SK-N-SH (cell line): ENCODE data around the gene ZFYVE21. TPM values are rescaled to one million over a fixed set of nuclear protein-coding genes. Genes with fewer than 3 reads are reported as not detected.

Source experiments
- CTCF ChIA-PET: fragments of 300-600, 350-600 bp; formaldehyde crosslinking; extraction: SDS; loops from one replicate; lab custom pipeline; 2021; lab: Yijun Ruan, JAX
- POLR2A ChIA-PET: fragments of 350-600 bp; sonication (Branson Sonifier 250); formaldehyde crosslinking; extraction: SDS; loops from one replicate; lab custom pipeline; 2020; ENCODE audit warnings: antibody characterized with exemption, inconsistent platforms; lab: Yijun Ruan, JAX
- DNase-seq: peaks from one replicate; pipeline ENCODE4 v3.0.0; 2012
- H2AFZ ChIP-seq: fragments of 200-600 bp; sonication (generic); 2 replicates; pipeline ENCODE4 v1.8.1; 2016; ENCODE audit warnings: antibody characterized with exemption, mild to moderate bottlenecking, low read depth
- H3F3A ChIP-seq: fragments of 200-600 bp; sonication (generic); replicated peaks from 2 replicates; pipeline ENCODE3; 2016; ENCODE audit warnings: antibody characterized with exemption, mild to moderate bottlenecking; ENCODE audit not compliant: insufficient read depth
- H3K27ac ChIP-seq, 2 experiments: fragments of 200-500 bp in 1 of 2; fragments of 200-600 bp in 1 of 2; sonication (Bioruptor generic) in 1 of 2; sonication (generic), shearing (Covaris generic) in 1 of 2; 2 replicates each; pipeline versions ENCODE4 v1.5.1 to v1.6.1; 2014 to 2016; ENCODE audit warnings: low read depth in 2 of 2, inconsistent platforms in 1 of 2, low read length in 1 of 2, mild to moderate bottlenecking in 1 of 2, mixed read lengths in 1 of 2
- H3K27me3 ChIP-seq: fragments of 200-600 bp; sonication (generic), shearing (Covaris generic); 2 replicates; pipeline ENCODE4 v1.6.1; 2016; ENCODE audit warnings: mixed run types; ENCODE audit not compliant: insufficient read depth
- H3K36me3 ChIP-seq, 2 experiments: fragments of 200-500 bp in 1 of 2; fragments of 200-600 bp in 1 of 2; sonication (Bioruptor generic) in 1 of 2; sonication (generic) in 1 of 2; replicated peaks in 1 of 2; 2 replicates each; pipeline versions ENCODE3 to v1.5.1; 2014 to 2016; ENCODE audit warnings: low read length in 1 of 2, mild to moderate bottlenecking in 1 of 2; ENCODE audit not compliant: insufficient read depth in 2 of 2, control insufficient read depth in 1 of 2
- H3K4me1 ChIP-seq, 2 experiments: fragments of 200-500 bp in 1 of 2; fragments of 200-600 bp in 1 of 2; sonication (Bioruptor generic) in 1 of 2; sonication (generic), shearing (Covaris generic) in 1 of 2; 2 replicates each; pipeline versions ENCODE4 v1.5.1 to v1.6.1; 2014 to 2016; ENCODE audit warnings: low read depth in 1 of 2, low read length in 1 of 2, mixed run types in 1 of 2; ENCODE audit not compliant: insufficient read depth in 2 of 2, control insufficient read depth in 1 of 2
- H3K4me2 ChIP-seq: fragments of 200-600 bp; sonication (generic), shearing (Covaris generic); 2 replicates; pipeline ENCODE4 v1.6.1; 2017; ENCODE audit warnings: mixed run types
- H3K4me3 ChIP-seq, 2 experiments: fragments of 200-500 bp in 1 of 2; fragments of 200-600 bp in 1 of 2; sonication (Bioruptor generic) in 1 of 2; sonication (generic), shearing (Covaris generic) in 1 of 2; 2 replicates each; pipeline versions ENCODE4 v1.5.1 to v1.8.1; 2014 to 2016; ENCODE audit warnings: low read depth in 2 of 2, inconsistent platforms in 1 of 2, low read length in 1 of 2, mild to moderate bottlenecking in 1 of 2, mixed read lengths in 1 of 2, moderate library complexity in 1 of 2
- H3K79me2 ChIP-seq: fragments of 200-600 bp; sonication (generic); 2 replicates; pipeline ENCODE4 v1.8.1; 2017; ENCODE audit warnings: mild to moderate bottlenecking; ENCODE audit not compliant: insufficient read depth
- H3K9ac ChIP-seq: fragments of 200-600 bp; sonication (generic); 2 replicates; pipeline ENCODE4 v1.6.1; 2017; ENCODE audit warnings: mixed run types
- H3K9me2 ChIP-seq: fragments of 200-600 bp; sonication (generic); 2 replicates; pipeline ENCODE4 v1.6.1; 2017; ENCODE audit warnings: mixed run types
- H3K9me3 ChIP-seq: fragments of 200-600 bp; sonication (generic); 2 replicates; pipeline ENCODE4 v1.6.1; 2017; ENCODE audit warnings: mixed run types, mild to moderate bottlenecking, moderate library complexity
- H4K20me1 ChIP-seq: fragments of 200-600 bp; sonication (generic); 2 replicates; pipeline ENCODE4 v1.6.1; 2017; ENCODE audit warnings: mild to moderate bottlenecking, mixed run types; ENCODE audit not compliant: insufficient read depth
- EZH2phosphoT487 ChIP-seq: fragments of 200-600 bp; sonication (generic); IDR thresholded peaks from 2 replicates; pipeline ENCODE4 v1.6.1; 2017; ENCODE audit warnings: low read depth, mixed run types, mild to moderate bottlenecking, antibody characterized with exemption, moderate library complexity, borderline replicate concordance
- FOSL2 ChIP-seq: IDR thresholded peaks from 2 replicates; pipeline ENCODE4 v1.4.0; 2012; ENCODE audit warnings: low read depth, mild to moderate bottlenecking, moderate library complexity, borderline replicate concordance
- FOXM1 ChIP-seq: IDR thresholded peaks from 2 replicates; pipeline ENCODE4 v1.4.0; 2012; ENCODE audit warnings: low read depth, mild to moderate bottlenecking
- GATA2 ChIP-seq: sonication (generic); formaldehyde crosslinking; IDR thresholded peaks from 2 replicates; pipeline ENCODE4 v1.5.0; 2020; ENCODE audit warnings: mild to moderate bottlenecking, missing genetic modification reagents
- JUND ChIP-seq: IDR thresholded peaks from 2 replicates; pipeline ENCODE4 v1.4.0; 2012
- NFIC ChIP-seq: IDR thresholded peaks from 2 replicates; pipeline ENCODE4 v1.4.0; 2012; ENCODE audit warnings: borderline replicate concordance
- NRF1 ChIP-seq: IDR thresholded peaks from 2 replicates; pipeline ENCODE4 v1.6.1; 2012; ENCODE audit warnings: low read depth, mild to moderate bottlenecking, low read length
- PBX3 ChIP-seq: IDR thresholded peaks from 2 replicates; pipeline ENCODE4; 2012
- POLR2AphosphoS5 ChIP-seq: IDR thresholded peaks from 2 replicates; pipeline ENCODE4 v1.6.1; 2012; ENCODE audit warnings: low read depth, low read length
- RCOR1 ChIP-seq: fragments of 150-350 bp; IDR thresholded peaks from 2 replicates; pipeline ENCODE4 v1.6.1; 2017; ENCODE audit warnings: antibody characterized with exemption, low read length
- RFX5 ChIP-seq: IDR thresholded peaks from 2 replicates; pipeline ENCODE4 v1.6.1; 2012; ENCODE audit warnings: mild to moderate bottlenecking, improper control_type of control experiment, low read length
- SMC3 ChIP-seq: IDR thresholded peaks from 2 replicates; pipeline ENCODE4 v1.6.1; 2012; ENCODE audit warnings: low read depth, low read length, improper control_type of control experiment
- TAF1 ChIP-seq: IDR thresholded peaks from 2 replicates; pipeline ENCODE4 v1.6.1; 2012; ENCODE audit warnings: low read depth, mild to moderate bottlenecking, low read length, moderate library complexity, borderline replicate concordance
- YY1 ChIP-seq: IDR thresholded peaks from 2 replicates; pipeline ENCODE4 v1.4.0; 2012; ENCODE audit warnings: low read depth, mild to moderate bottlenecking
- WGBS: methylation state at CpG from one replicate; pipeline ENCODE4 v1.1.6; 2017; ENCODE audit warnings: low lambda C conversion rate; 5-methylcytosine and 5-hydroxymethylcytosine counted together
- polyA plus RNA-seq, 3 experiments: library from polyadenylated mRNA; depleted of rRNA; stranded (reverse); fragments of >200 nt; gene quantifications; 2 replicates each; pipeline ENCODE4 v1.2.3, GENCODE V29; 2012
- TF ChIP-seq, protein P1 (sequence below): fragments of 200-600 bp; sonication (generic); IDR thresholded peaks from 2 replicates; pipeline ENCODE4 v1.6.1; 2017; ENCODE audit warnings: antibody characterized with exemption, mild to moderate bottlenecking, moderate library complexity
- TF ChIP-seq, protein P2 (sequence below): fragments of 150-350 bp; IDR thresholded peaks from 2 replicates; pipeline ENCODE4 v1.6.1; 2017; ENCODE audit warnings: antibody characterized with exemption, low read length, low read depth, borderline replicate concordance

ZFYVE21 gene
- polyA plus RNA-seq, 1 of the 3 experiments (the other 2 are of a cell fraction) = 82.1 TPM

DNA sequence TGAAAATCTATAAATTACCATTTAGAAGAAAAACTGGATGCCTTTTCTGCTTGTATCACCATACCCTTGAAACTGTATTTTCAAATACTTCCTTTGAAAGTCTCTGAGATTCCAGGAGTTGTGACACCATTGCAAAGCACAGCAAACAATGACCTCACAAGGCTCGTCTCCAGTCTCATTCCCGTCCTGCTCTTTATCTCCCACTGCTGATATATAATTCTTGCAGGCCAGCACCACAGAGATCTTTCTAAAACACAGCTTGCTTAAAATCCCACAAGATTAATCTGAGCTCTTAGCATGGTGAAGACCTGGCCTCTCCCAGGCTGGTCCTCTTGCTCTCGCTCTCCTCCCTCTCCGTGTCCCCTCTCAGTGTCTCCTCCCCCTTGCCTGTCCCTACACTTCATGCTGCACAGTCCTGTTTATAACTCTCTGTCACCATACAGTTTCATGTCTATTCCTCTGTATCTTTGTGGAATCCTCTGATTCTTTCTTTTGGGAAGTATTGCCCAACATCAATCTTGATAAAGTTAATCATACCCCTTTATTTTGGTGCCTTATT, 51.8 kb downstream of the ZFYVE21 start:
- Histone ChIP-seq H2AFZ (no peak overlapping the region), H3K9me3 (no peaks in the 10 kb centered on the region), H3K9me2 (no peaks in the 10 kb centered on the region), H3K36me3 (peaks cover 0 to 13% of the 10 kb centered on the region in 2 experiments), H3K27ac (no peak overlapping the region), H4K20me1 (no peaks in the 10 kb centered on the region), H3K4me3 (no peak overlapping the region), H3K4me1 (no peaks in the 10 kb centered on the region), H3K79me2 (no peaks in the 10 kb centered on the region), H3F3A (peaks cover 4% of the 10 kb centered on the region), H3K4me2 (no peak overlapping the region), H3K9ac (no peak overlapping the region), H3K27me3 (no peaks in the 10 kb centered on the region)
- TF ChIP-seq YY1 (no peak), FOSL2 (no peak), NFIC (no peak), RFX5 (no peak), FOXM1 (no peak), POLR2AphosphoS5 (no peak), NRF1 (no peak), GATA2 (CRISPR knock-in tag) (no peak), EZH2phosphoT487 (no peak), RCOR1 (no peak), PBX3 (no peak), TAF1 (no peak), SMC3 (no peak)
- TF ChIP-seq, protein P1, sequence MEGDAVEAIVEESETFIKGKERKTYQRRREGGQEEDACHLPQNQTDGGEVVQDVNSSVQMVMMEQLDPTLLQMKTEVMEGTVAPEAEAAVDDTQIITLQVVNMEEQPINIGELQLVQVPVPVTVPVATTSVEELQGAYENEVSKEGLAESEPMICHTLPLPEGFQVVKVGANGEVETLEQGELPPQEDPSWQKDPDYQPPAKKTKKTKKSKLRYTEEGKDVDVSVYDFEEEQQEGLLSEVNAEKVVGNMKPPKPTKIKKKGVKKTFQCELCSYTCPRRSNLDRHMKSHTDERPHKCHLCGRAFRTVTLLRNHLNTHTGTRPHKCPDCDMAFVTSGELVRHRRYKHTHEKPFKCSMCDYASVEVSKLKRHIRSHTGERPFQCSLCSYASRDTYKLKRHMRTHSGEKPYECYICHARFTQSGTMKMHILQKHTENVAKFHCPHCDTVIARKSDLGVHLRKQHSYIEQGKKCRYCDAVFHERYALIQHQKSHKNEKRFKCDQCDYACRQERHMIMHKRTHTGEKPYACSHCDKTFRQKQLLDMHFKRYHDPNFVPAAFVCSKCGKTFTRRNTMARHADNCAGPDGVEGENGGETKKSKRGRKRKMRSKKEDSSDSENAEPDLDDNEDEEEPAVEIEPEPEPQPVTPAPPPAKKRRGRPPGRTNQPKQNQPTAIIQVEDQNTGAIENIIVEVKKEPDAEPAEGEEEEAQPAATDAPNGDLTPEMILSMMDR = no peak
- TF ChIP-seq, protein P2, sequence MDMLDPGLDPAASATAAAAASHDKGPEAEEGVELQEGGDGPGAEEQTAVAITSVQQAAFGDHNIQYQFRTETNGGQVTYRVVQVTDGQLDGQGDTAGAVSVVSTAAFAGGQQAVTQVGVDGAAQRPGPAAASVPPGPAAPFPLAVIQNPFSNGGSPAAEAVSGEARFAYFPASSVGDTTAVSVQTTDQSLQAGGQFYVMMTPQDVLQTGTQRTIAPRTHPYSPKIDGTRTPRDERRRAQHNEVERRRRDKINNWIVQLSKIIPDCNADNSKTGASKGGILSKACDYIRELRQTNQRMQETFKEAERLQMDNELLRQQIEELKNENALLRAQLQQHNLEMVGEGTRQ = no peak
- DNase-seq = no peak
- POLR2A ChIA-PET = no interaction called here
- WGBS = 91% methylated on average over 4 of the region's 4 CpGs
- CTCF ChIA-PET = interaction anchor here (0.8 kb wide), 1 partner anchor 11 kb away, joined by 3 read pairs; no protein-coding TSS in a partner anchor

- Histone ChIP-seq H3K9me3 (no peaks in the 10 kb centered on the region), H3K36me3 (peaks cover 0 to 11% of the 10 kb centered on the region in 2 experiments), H3K27ac (no peak overlapping the region), H3K9ac (no peak overlapping the region), H3F3A (no peaks in the 10 kb centered on the region), H3K79me2 (no peaks in the 10 kb centered on the region)
- DNase-seq = no peak
- CTCF ChIA-PET = interaction anchor here (0.6 kb wide), 1 partner anchor 421 kb away, joined by 4 read pairs; no protein-coding TSS in a partner anchor
- 82% methylated on average over 2 of the region's 2 CpGs for WGBS
- TF ChIP-seq JUND = no peak
- TF ChIP-seq NFIC = no peak
- TF ChIP-seq, all 33 proteins: peak for 0
- no peaks in the 10 kb centered on the region for H3K9me2 ChIP-seq
- H3K4me3 ChIP-seq = no peak overlapping the region
- no peaks in the 10 kb centered on the region for H3K27me3 ChIP-seq
- no peak overlapping the region for H2AFZ ChIP-seq
- H3K4me2 ChIP-seq = no peak overlapping the region
- POLR2A ChIA-PET = no interaction called here
- no peaks in the 10 kb centered on the region for H3K4me1 ChIP-seq
- H4K20me1 ChIP-seq = no peaks in the 10 kb centered on the region
Measured at GRCh38 chr14:103770500-103770899, 54.9 kb downstream of the ZFYVE21 start.
